Medulla oblongata (tissue), 1 donor: ENCODE measurements around the gene COLEC11.
"Not testable (repeated sequence)": the region's sequence is repeated elsewhere in the genome, so short reads cannot be mapped to it uniquely, and the experiment has no call there.

ENCODE experiments used
- DNase-seq: peaks from one replicate; pipeline ENCODE4 v3.0.0-alpha.2; 2015; ENCODE audit errors: extremely low spot score

COLEC11 gene

DNA sequence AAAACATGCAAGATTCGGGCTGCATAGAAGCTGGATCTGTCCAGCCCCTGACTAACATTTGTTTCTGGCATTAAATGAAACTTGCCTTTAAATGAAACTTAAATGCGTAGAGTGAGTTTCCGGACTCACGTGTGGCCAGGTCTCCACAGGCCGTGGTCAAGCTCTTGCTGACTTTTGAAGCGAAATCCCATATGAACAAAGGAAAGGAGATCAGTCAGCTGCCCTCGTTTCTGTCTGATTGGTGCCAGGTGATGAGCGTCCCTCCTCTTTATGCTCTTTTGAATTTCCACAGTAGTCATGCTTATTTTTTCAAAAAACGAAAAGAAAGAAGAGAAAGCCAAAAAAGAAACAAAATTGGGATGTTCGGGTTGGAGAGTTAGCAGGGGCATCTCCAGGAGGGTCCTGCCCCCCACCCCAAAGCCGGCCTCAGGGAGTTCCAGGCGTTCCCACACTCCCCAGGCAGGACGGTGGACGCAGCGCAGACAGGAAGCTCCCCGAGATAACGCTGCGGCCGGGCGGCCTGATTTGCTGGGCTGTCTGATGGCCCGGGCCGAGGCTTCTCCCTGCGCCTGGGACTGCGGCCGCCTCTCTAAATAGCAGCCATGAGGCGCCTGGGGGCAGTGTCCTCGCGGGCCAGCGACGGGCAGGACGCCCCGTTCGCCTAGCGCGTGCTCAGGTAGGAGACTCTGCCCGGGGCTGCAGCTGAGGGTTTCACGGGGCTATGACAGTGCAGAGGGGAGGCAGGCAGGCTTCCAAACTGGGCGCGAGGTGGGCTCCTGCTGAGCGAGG is at the start of gene COLEC11:
Gene COLEC11, plus strand, starts transcription at position 620 of the 789 bp plus-strand sequence. CDS start 9,229 bp downstream, outside the sequence.
- no peak for DNase-seq

DNA sequence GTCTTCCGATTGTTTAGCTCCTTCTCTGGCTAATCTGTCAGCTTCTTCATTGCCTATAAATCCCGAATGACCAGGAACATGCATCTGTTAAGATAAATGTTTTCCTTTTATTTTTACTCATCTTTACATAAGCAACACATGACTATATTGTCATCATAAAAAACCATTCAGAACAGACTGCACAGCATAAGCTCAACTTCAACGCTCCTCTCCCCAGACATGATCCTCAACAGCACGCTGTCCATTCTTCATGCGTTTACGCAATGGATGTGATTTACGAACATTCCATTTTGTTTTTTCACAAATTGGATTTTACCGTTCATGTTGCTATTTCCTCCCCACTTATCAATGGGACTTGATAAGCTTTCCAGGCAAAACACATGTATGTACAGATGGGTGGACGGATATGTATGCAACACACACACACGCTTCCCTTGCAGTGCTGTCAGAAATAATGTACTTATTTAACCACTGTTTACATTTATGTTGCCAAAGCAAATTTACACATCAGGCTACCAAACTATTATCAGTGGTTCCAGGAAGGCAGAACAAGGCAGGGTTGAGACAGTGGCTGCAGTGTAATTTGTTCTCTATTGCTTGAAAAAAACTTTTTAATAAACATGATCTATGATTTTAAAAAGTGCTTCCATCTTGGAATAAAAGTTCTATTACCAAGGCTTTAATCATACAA is 49.0 kb upstream of the COLEC11 start:
- DNase-seq = no peak

- no peak for DNase-seq
Observed at GRCh38 chr2:3547915-3548314, 47.0 kb upstream of the COLEC11 start.

DNA sequence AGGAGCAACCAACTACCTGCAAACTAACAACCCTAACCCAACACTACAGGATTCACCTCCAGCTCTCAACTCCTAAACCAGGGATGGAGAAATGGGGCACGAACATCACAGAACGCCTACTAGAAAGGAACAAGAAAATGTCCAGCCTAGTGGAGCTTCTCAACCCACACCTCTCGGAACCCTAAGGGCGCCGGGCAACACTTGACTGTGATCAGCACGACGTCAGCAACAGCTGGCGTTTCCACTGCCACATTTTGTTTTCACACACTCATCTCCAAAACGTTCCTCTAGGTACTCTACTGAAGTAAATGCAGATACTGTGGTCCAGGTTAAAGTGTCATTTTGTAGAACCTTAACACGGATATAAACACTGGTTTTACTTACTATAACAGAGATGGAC is 41.0 kb upstream of the COLEC11 start:
- no peak for DNase-seq

DNA sequence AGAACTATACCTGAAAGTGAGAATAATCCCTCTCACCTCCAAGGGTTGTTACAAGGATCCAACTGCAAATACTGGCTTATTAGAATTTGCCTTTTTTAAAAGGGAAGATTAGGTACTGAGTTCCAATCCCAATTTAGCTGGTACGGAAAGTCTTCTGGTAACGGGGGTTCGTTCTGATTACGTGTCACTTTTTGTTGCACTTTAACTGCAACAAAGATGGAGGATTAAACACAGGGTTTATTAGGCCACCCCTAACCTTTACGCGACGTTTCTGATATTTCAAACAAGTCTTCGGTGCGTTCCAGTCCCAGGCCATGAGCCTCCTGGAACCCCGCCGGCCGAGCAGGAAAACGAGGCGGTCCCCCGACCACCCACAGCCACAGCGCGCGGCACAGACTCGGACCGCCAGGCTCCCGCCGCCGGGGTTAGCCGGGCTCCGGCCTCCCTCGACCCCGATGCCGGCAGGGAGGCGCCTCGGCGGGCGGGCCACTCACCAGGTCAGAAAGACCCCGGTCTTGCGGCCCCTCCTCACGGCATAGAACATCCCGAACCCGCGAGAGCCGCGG is 37.2 kb upstream of the COLEC11 start:
- DNase-seq = no peak

DNA sequence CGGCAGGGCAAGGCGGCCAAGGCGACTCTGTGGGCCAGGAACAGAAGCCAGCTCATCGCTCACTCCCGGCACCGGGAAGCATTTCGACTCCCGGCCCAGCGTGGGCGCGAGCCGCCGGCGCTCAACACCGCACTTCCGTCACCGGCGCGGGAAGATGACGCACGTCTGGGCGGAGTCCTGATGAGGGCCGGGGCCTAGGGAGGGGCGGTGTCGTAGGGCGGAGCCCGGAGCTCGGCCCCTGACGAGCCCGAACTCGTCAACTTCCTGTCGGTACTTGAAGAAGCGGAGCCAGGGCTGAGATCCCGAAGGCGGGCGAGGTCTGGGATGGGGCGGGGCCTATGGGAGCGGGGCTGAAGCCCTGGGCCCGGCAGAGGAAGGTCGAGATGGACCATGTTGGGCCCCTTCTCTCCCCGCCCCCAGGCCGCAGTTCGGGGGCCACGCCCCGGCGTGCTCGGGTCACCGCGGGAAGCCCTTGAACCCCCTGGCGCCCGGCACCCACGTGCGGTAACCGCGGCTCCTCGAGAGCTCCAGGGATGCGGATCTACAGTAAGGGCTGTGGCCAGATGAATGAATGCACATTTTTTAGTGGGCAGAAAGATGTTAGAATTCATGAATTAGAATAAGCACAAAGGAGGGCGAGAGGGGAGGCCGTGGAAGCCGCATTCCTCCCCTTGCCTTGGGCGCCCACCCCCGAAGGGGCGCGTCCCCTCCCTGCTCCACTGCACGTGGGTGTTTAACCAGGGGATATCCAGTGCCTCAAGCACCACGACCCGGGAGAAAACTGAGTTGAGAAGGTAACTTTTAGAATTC is 36.5 kb upstream of the COLEC11 start, which contains the start of gene RNASEH1:
Gene RNASEH1, minus strand, starts transcription at position 129 of the 810 bp plus-strand sequence. Its CDS starts 73 bp downstream, at position 56.
- DNase-seq = peak; percentile 98

DNA sequence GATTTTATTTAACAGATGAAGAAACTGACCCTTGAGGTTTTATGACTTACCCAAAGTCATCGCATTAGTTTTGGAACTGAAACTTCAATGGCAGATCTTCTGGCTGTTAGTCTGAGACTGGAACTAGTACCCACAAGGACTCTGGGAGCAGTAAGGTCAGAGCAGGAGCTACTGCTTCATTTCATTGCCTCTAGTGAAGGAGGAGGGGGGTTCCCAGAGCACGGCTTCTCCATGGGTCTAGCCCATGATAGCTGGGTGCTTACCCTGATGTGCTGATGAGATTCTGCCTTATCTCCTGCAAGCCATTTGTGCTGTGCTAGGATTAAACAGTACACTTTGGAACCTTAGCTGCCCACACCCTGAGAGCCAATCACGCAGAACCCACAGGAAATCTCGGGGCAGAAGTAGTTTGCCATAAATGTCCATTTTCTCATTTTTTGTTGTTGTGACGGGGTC is 31.4 kb upstream of the COLEC11 start:
- no peak for DNase-seq

GRCh38 chr2:3565117-3565516 is 29.8 kb upstream of the COLEC11 start:
- DNase-seq = no peak

GRCh38 chr2:3566806-3567205 is 28.1 kb upstream of the COLEC11 start:
- no peak for DNase-seq

- not testable (repeated sequence) for DNase-seq
Observed at GRCh38 chr2:3569656-3570055, 25.3 kb upstream of the COLEC11 start.

DNA sequence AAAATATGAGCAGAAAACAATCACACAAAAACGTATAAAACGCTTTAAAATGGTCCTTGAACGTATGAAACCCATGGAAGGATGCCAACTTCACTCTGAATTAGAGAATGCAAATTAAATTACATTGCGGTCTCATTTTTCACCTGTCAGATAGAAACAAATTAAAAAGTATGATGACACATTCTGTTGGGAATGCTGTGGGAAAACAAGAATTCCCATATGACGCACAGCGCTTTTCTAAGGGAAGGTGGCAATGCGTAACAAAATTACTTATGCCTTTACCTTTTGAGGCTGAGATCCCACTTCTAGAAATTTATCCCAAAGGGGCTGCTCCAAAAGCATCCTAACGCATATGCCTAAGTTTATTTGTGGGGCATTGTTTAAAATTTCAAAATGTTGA is 23.6 kb upstream of the COLEC11 start:
- DNase-seq = no peak

DNA sequence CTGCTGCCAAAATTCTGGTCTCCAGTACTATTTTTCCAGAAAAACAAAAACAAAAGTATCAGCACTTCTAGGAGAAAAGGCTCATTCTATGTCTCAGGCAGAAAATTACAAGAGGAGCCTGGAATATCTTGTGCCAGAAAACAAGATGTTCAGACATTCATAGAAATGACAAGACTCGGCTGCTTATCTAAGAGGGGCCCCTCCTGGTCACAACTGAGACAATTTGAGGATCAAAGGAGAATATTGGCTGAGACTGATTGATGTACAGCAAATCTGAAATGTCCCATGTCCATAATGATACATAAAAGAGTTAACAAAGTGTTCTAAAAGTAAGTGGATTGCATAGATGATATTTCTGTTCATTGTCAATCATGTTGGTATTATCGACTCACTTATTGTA is 22.3 kb upstream of the COLEC11 start:
- DNase-seq = no peak

- DNase-seq = no peak
Observed at GRCh38 chr2:3574155-3574554, 20.8 kb upstream of the COLEC11 start.

DNA sequence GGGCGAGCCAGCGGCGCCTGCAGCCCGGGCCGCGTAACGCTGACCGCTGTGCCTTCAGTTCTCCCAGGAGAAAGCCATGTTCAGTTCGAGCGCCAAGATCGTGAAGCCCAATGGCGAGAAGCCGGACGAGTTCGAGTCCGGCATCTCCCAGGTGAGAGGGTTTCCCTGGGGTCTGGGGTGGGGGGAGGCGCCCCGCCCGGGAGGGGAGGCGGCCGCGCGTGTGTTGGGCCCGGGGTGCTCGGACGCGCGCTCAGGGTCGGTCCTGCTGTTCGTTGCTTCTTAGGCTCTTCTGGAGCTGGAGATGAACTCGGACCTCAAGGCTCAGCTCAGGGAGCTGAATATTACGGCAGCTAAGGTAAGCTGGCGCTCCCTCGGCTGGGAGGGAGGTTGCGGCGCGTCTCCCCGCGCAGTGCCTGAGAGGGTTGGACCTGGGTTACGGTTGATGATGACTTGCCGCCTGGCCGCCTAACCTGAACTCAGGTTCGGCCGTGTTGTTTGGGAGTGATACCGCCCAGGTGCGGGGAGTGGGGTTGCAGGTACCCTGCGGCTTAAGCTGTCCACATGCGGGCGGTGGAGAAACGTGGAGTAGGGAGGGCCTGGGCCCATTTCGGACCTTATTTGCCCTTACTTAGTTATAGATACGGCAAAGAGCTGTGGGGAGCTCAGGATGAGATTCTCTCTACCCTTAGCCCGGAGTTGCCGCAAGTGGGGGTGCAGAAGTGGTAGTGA is 19.2 kb upstream of the COLEC11 start:
- DNase-seq = no peak

- not testable (repeated sequence) for DNase-seq
Observed at GRCh38 chr2:3576263-3576630, 18.7 kb upstream of the COLEC11 start.

- no peak for DNase-seq
Observed at GRCh38 chr2:3578987-3579386, 15.9 kb upstream of the COLEC11 start.

DNA sequence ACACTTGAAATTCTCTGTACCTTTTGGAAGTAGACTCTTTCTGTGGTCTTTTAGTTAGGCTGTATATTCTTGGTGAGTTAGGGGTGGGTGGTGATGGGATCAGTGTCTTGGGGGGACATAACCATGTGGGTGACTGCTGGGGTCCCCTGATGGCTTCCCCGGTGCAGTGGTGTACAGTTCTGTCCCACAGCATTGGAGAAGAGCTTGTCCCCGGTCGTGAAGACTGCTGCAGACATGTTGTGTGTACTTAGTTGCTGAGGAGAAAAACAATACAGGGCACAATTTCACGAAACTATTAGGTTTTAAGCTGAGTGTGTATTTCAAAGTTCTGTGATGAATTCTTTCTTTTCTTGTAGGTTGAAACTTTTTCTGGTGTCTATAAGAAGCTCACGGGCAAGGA is 14.5 kb upstream of the COLEC11 start:
- no peak for DNase-seq

DNA sequence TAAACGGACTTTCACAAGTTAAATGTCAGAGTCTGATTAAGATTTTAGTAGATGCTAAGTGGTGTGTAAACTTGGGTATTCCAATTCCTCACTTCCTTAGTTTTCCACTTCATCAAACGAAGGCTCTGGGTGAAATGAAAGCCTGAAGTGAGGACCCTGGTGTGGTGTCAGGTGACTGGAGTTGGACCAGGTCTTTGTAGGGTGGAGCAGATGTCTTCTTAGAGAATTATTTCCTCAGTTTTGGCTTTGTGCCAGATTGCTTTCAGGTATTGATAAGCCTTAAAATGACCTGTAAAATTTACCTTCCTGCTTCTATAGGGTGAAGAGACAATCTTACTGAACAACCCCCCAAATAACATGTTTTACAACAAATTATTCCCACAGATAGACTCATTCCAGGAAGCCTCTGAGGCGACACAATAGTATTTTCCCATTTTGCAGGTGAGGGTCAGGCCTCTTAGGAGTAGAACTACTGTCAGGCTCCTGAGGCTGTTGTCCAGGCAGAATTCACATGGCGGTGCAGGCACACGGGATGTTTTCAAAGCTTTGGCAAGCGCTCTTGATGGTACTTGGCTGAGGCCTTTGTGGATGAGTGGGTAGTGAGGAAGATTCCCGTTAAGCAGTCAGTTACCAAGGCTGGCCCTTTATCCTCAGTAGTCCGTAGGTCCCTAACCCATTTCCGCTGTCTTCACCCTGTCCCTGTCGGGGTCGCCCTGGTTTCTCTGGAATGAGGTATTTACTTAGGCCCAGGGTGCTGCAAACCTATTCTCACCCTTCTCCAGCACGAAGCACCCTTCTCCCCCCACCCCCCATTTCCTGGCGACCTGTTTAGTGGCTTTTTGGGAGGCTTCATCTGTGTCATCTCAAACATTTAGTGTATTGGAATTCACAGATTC is 13.3 kb upstream of the COLEC11 start:
- DNase-seq = no peak

GRCh38 chr2:3584076-3584475 is 10.8 kb upstream of the COLEC11 start:
- no peak for DNase-seq

GRCh38 chr2:3584608-3585260 is 10.2 kb upstream of the COLEC11 start:
- no peak for DNase-seq
